IMR-90 (cell line): ENCODE results near the gene SLC16A8.

Source experiments
- CEBPB ChIP-seq: IDR thresholded peaks from 2 replicates; pipeline ENCODE4 v1.6.1; 2012; ENCODE audit warnings: low read depth, low read length, improper control_type of control experiment
- CHD1 ChIP-seq: IDR thresholded peaks from 2 replicates; pipeline ENCODE4 v1.6.1; 2012; ENCODE audit warnings: low read depth, low read length, improper control_type of control experiment
- MAFK ChIP-seq: IDR thresholded peaks from 2 replicates; pipeline ENCODE4 v1.6.1; 2012; ENCODE audit warnings: low read depth, low read length, improper control_type of control experiment
- MXI1 ChIP-seq: IDR thresholded peaks from 2 replicates; pipeline ENCODE4 v1.6.1; 2012; ENCODE audit warnings: low read depth, mild to moderate bottlenecking, low read length, moderate library complexity, borderline replicate concordance
- NFE2L2 ChIP-seq: fragments of 150-350 bp; IDR thresholded peaks from 2 replicates; pipeline ENCODE4 v1.6.1; 2016; ENCODE audit warnings: low read depth, mild to moderate bottlenecking, low read length
- POLR2A ChIP-seq: IDR thresholded peaks from 2 replicates; pipeline ENCODE4 v1.6.1; 2012; ENCODE audit warnings: mild to moderate bottlenecking, low read depth, low read length
- SMC3 ChIP-seq: fragments of 150-350 bp; IDR thresholded peaks from 2 replicates; pipeline ENCODE4 v1.6.1; 2016; ENCODE audit warnings: low read depth, mild to moderate bottlenecking, antibody characterized with exemption, low read length, moderate library complexity
- TF ChIP-seq, protein P1 (sequence below): conservative IDR thresholded peaks from 2 replicates; pipeline ENCODE4 v1.5.1; 2012; ENCODE audit warnings: mild to moderate bottlenecking, low read depth, low read length, improper control_type of control experiment
- TF ChIP-seq, protein P2 (sequence below): fragments of 150-350 bp; IDR thresholded peaks from 2 replicates; pipeline ENCODE4 v1.6.1; 2017; ENCODE audit warnings: mild to moderate bottlenecking, antibody characterized with exemption, low read length, low read depth
- TF ChIP-seq, protein P3 (sequence below): fragments of 150-350 bp; IDR thresholded peaks from 2 replicates; pipeline ENCODE4 v1.6.1; 2016; ENCODE audit warnings: low read depth, mild to moderate bottlenecking, low read length, moderate library complexity, borderline replicate concordance

DNA sequence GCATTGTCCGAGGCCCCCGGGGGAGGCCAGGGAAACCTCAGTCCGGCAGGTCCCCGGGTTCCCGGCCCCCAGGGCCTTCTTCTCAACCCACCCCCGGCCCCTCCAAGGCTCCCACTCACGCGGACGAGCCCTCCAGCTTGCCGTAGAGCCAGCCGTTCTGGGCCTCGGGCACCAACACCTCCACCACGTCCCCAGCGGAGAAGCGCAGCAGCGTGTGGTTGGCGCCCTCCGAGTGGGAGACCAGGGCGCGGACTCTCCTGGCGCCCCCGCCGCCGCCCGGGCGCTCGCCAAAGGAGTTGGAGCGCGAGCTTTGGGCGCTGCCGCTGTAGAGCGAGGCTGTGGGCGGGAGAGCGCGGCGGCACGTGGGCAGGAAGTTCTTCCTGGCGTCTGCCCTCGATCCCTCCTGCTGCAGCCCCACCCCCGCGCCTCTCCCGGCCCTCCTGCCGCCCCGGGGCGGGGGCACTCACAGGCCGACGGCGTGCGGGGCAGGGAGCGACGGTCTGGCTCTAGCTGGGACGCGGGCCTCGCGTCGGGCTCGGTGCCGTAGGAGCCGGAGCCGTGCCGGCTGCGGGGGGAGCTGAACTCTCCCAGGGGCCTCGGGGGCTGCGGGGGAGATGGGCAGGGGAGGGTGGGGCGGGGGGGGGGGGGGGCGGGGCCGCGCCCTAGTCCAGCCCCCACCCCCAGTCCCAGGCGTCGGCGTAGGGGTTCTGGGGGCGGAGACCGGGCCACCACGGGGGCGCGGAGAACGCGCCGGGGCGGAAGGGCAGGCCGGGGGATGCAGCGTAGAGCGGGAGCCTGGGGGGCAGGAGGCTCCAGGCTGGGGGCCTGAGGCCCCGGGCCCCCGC, 4.9 kb upstream of the SLC16A8 start:
- TF ChIP-seq, protein P1, sequence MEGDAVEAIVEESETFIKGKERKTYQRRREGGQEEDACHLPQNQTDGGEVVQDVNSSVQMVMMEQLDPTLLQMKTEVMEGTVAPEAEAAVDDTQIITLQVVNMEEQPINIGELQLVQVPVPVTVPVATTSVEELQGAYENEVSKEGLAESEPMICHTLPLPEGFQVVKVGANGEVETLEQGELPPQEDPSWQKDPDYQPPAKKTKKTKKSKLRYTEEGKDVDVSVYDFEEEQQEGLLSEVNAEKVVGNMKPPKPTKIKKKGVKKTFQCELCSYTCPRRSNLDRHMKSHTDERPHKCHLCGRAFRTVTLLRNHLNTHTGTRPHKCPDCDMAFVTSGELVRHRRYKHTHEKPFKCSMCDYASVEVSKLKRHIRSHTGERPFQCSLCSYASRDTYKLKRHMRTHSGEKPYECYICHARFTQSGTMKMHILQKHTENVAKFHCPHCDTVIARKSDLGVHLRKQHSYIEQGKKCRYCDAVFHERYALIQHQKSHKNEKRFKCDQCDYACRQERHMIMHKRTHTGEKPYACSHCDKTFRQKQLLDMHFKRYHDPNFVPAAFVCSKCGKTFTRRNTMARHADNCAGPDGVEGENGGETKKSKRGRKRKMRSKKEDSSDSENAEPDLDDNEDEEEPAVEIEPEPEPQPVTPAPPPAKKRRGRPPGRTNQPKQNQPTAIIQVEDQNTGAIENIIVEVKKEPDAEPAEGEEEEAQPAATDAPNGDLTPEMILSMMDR: no peak
- no peak for TF ChIP-seq POLR2A
- TF ChIP-seq, protein P2, sequence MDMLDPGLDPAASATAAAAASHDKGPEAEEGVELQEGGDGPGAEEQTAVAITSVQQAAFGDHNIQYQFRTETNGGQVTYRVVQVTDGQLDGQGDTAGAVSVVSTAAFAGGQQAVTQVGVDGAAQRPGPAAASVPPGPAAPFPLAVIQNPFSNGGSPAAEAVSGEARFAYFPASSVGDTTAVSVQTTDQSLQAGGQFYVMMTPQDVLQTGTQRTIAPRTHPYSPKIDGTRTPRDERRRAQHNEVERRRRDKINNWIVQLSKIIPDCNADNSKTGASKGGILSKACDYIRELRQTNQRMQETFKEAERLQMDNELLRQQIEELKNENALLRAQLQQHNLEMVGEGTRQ: peak; percentile 21; the same call in 1 of the 2 replicates
- TF ChIP-seq, protein P3, sequence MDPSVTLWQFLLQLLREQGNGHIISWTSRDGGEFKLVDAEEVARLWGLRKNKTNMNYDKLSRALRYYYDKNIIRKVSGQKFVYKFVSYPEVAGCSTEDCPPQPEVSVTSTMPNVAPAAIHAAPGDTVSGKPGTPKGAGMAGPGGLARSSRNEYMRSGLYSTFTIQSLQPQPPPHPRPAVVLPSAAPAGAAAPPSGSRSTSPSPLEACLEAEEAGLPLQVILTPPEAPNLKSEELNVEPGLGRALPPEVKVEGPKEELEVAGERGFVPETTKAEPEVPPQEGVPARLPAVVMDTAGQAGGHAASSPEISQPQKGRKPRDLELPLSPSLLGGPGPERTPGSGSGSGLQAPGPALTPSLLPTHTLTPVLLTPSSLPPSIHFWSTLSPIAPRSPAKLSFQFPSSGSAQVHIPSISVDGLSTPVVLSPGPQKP: no peak
- no peak for TF ChIP-seq NFE2L2
- no peak for TF ChIP-seq CHD1
- TF ChIP-seq CEBPB: no peak
- TF ChIP-seq MAFK: no peak
- TF ChIP-seq SMC3: no peak
- TF ChIP-seq MXI1: no peak
